Activated CD4-positive, alpha-beta memory T cell treated with anti-CD3 and anti-CD28 coated beads, Interleukin-2, amount 10 ng/mL, durations not matched to agents 7 days and 5 days (primary cell): ENCODE results near the gene CDC25C. TPM values are rescaled to one million over a fixed set of nuclear protein-coding genes. Genes with fewer than 3 reads are reported as not detected.

Experiments
- CTCF ChIA-PET: fragments of 350-600 bp; sonication (Branson Sonifier 250); formaldehyde crosslinking; loops from one replicate; lab custom pipeline; 2021; ENCODE audit warnings: antibody characterized with exemption, inconsistent platforms; lab: Charles Lee
- POLR2A ChIA-PET: fragments of 350-600 bp; sonication (Branson Sonifier 250); formaldehyde crosslinking; loops from one replicate; lab custom pipeline; 2021; ENCODE audit warnings: antibody characterized with exemption; lab: Charles Lee
- DNase-seq: peaks from one replicate; pipeline ENCODE4 v3.0.0-alpha.2; 2020
- H3K27ac Mint-ChIP-seq: one replicate; pipeline ENCODE4 v1.8.0; 2021; ENCODE audit warnings: mild to moderate bottlenecking, mixed read lengths
- H3K27me3 Mint-ChIP-seq: one replicate; pipeline ENCODE4 v1.8.0; 2021; ENCODE audit warnings: mixed read lengths
- H3K36me3 Mint-ChIP-seq: one replicate; pipeline ENCODE4 v1.8.0; 2021; ENCODE audit warnings: low read depth, mixed read lengths
- H3K4me1 Mint-ChIP-seq: one replicate; pipeline ENCODE4 v1.8.0; 2021; ENCODE audit warnings: mixed read lengths
- H3K4me3 Mint-ChIP-seq: one replicate; pipeline ENCODE4 v1.8.0; 2021; ENCODE audit warnings: mild to moderate bottlenecking, mixed read lengths
- H3K9me3 Mint-ChIP-seq: one replicate; pipeline ENCODE4 v1.8.0; 2021; ENCODE audit warnings: mixed read lengths
- total RNA-seq, 2 experiments: library from RNA; stranded (reverse); gene quantifications; one replicate each; pipeline ENCODE4 v1.2.3, GENCODE V29; 2021

The CDC25C gene
- total RNA-seq, 2 experiments from 2014 or later, result 15.2 to 18.4 TPM

- Mint-ChIP-seq H3K9me3 (no peaks in the 10 kb centered on the region), H3K36me3 (peaks cover 38% of the 10 kb centered on the region), H3K4me1 (no peaks in the 10 kb centered on the region), H3K27ac (no peak overlapping the region), H3K4me3 (no peak overlapping the region), H3K27me3 (no peaks in the 10 kb centered on the region)
- DNase-seq, result no peak
- POLR2A ChIA-PET, result no interaction called here
- CTCF ChIA-PET, result no interaction called here
Measured at GRCh38 chr5:138316355-138316754, 15.2 kb downstream of the CDC25C start.

GRCh38 chr5:138315751-138316278 lies 15.8 kb downstream of the CDC25C start:
- H3K9me3 Mint-ChIP-seq, result no peaks in the 10 kb centered on the region
- H3K27ac Mint-ChIP-seq, result no peak overlapping the region
- no peaks in the 10 kb centered on the region for H3K4me1 Mint-ChIP-seq
- H3K36me3 Mint-ChIP-seq, result peaks cover 40% of the 10 kb centered on the region
- no peak for DNase-seq
- CTCF ChIA-PET, result no interaction called here
- H3K27me3 Mint-ChIP-seq, result no peaks in the 10 kb centered on the region
- H3K4me3 Mint-ChIP-seq, result no peak overlapping the region
- POLR2A ChIA-PET, result no interaction called here

- H3K9me3 Mint-ChIP-seq, result no peaks in the 10 kb centered on the region
- peaks cover 20% of the 10 kb centered on the region for H3K36me3 Mint-ChIP-seq
- ChIA-PET CTCF (interaction anchor here (1.4 kb wide), 1 partner anchor 21 kb away, joined by 4 read pairs; no protein-coding TSS in a partner anchor), POLR2A (interaction anchor here (1.5 kb wide), 1 partner anchor 32 kb away, joined by 3 read pairs; the partner anchor contains the start of gene FAM53C)
- H3K27me3 Mint-ChIP-seq, result no peaks in the 10 kb centered on the region
- no peak overlapping the region for H3K27ac Mint-ChIP-seq
- no peak for DNase-seq
- no peak overlapping the region for H3K4me3 Mint-ChIP-seq
- peaks cover 2% of the 10 kb centered on the region for H3K4me1 Mint-ChIP-seq
Measured at GRCh38 chr5:138305797-138306196, 25.8 kb downstream of the CDC25C start.

DNA sequence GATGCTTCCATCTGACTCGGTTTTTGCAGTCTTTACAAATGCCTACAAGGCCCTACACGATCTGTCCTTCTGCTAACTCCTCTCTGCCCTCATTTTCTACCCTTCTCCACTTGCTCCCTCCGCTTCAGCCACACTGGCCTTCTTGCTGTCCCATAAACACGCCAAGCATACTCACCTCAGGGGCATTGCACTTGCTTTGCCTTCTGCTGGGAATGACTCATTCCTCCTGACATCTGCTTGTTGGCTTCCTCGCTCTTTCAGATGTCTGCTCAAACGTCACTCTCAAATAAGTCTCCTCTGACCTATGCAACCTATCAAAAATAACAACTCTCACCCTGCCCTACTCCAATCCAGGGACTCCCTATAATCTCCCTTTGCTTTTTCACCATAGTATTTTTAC lies 28.2 kb downstream of the CDC25C start:
- no peaks in the 10 kb centered on the region for H3K27me3 Mint-ChIP-seq
- H3K9me3 Mint-ChIP-seq, result no peaks in the 10 kb centered on the region
- H3K27ac Mint-ChIP-seq, result no peak overlapping the region
- H3K36me3 Mint-ChIP-seq, result peaks cover 18% of the 10 kb centered on the region
- H3K4me3 Mint-ChIP-seq, result no peak overlapping the region
- no peak for DNase-seq
- ChIA-PET POLR2A (no interaction called here), CTCF (interaction anchor here (1.1 kb wide), 1 partner anchor 49 kb away, joined by 4 read pairs; no protein-coding TSS in a partner anchor)
- H3K4me1 Mint-ChIP-seq, result peaks cover 2% of the 10 kb centered on the region

DNA sequence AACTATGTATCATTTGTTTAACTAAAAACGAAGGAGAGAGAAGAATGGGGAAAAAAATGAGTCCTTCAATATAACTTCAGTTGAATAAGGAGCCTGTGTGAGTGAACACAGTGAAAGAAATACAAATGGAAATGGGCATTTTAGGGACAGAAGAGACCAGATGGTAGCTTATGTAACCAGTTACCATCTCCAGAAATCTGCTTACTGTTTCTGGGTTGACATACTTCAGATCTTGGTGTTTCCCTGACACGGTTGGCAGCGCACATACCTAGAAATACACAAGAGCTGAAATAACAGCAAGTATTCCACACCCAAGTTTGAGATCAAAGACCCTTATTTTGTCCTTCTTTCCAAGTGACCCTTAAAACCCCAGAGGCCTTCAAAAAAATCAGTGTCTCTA lies 42.3 kb downstream of the CDC25C start:
- Mint-ChIP-seq H3K27me3 (no peaks in the 10 kb centered on the region), H3K36me3 (peaks cover 25% of the 10 kb centered on the region), H3K4me3 (no peak overlapping the region), H3K27ac (no peak overlapping the region), H3K4me1 (peaks cover 2% of the 10 kb centered on the region), H3K9me3 (no peaks in the 10 kb centered on the region)
- ChIA-PET POLR2A (no interaction called here), CTCF (no interaction called here)
- no peak for DNase-seq

DNA sequence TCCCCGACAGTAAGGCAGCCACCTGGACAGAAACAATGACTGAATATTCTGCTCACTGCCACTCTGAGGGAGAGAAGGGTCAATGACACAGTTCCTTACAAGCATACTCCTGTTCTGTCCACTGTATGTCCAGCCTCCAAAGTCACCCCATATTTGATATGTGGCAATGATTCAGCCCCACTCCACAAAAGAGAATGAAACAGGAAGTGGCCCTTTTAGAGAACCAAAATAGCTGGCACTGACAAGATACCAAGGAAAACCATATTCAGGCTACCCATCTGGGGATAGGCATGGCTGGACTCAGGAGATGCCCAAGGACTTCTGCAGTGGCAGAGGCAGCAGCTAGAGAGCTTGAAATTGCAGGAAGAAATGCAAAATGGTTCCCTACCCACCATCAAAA lies 44.4 kb downstream of the CDC25C start:
- ChIA-PET CTCF (no interaction called here), POLR2A (interaction anchor here (0.6 kb wide), 1 partner anchor 53 kb away, joined by 3 read pairs; no protein-coding TSS in a partner anchor)
- DNase-seq, result no peak
- Mint-ChIP-seq H3K36me3 (peaks cover 25% of the 10 kb centered on the region), H3K4me3 (no peak overlapping the region), H3K9me3 (no peaks in the 10 kb centered on the region), H3K27ac (no peak overlapping the region), H3K27me3 (no peaks in the 10 kb centered on the region), H3K4me1 (peaks cover 2% of the 10 kb centered on the region)

DNA sequence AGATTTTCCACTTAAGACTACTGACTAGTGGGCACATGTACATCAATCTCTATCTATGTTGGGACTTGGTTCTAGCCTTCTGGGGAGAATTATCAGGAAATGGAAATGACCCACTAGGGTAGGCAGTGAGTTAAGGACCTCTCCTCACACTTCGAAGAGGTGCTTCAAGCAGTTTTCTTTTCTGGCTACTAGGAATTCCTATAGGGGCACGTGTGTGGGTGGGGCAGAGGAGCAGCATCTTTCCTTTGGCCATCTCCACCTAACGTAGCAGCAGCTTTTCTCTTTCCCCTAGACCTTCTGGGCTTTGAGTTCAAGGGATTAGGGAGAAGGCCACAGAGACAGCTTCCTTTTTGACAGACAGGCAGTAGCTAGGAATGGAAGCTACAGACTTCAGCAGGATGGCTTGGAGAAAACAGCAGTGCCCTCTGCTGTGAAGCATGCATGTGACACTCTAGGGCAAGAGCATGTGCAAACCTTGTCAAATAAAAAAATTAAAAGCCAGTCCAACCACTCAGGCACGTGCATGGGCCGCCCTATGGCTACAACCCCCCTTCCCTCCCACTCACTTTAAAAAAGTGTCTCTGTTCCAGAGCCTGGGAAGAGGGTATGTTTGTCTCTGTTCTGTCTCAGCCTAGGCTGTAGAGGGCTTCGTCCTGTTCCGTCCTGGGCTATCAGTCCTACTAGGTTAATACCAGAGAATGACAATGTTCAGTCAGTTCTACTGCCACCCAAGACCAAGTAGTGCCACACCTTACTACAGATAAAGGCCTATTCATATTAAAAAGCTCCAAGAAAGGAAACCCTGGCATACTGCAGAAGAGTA lies 48.5 kb downstream of the CDC25C start:
- no peak for DNase-seq
- CTCF ChIA-PET, result interaction anchor here (0.5 to 1.1 kb wide), 4 partner anchors 15 to 70 kb away, joined by 3 to 4 read pairs (median 3); no protein-coding TSS in a partner anchor
- POLR2A ChIA-PET, result no interaction called here
- H3K27ac Mint-ChIP-seq, result no peak overlapping the region
- H3K27me3 Mint-ChIP-seq, result peaks cover under 1% of the 10 kb centered on the region
- no peaks in the 10 kb centered on the region for H3K9me3 Mint-ChIP-seq
- H3K4me3 Mint-ChIP-seq, result no peak overlapping the region
- peaks cover 2% of the 10 kb centered on the region for H3K4me1 Mint-ChIP-seq
- H3K36me3 Mint-ChIP-seq, result peaks cover 18% of the 10 kb centered on the region

DNA sequence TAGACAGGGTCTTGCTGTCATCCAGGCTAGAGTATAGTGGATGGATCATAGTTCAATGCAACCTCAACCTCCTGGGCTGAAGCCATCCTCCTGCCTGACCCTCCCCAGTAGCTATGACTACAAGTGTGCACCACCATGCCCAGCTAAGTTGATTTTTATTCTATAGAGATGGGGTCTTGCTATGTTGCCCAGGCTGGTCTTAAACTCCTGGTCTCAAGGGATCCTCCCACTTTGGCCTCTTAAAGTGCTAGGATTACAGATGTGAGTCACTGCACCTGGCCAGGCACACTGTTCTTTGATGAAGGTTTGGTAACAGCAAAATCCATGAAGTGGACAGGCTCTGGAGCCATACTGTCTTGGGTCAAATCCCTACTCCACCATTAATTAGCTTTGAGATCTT lies 50.7 kb downstream of the CDC25C start:
- H3K4me3 Mint-ChIP-seq, result no peak overlapping the region
- no peak for DNase-seq
- peaks cover 6% of the 10 kb centered on the region for H3K27me3 Mint-ChIP-seq
- H3K9me3 Mint-ChIP-seq, result no peaks in the 10 kb centered on the region
- H3K36me3 Mint-ChIP-seq, result peaks cover 7% of the 10 kb centered on the region
- H3K27ac Mint-ChIP-seq, result no peak overlapping the region
- ChIA-PET POLR2A (no interaction called here), CTCF (interaction anchor here (0.7 kb wide), 1 partner anchor 14 kb away, joined by 3 read pairs; no protein-coding TSS in a partner anchor)
- H3K4me1 Mint-ChIP-seq, result no peaks in the 10 kb centered on the region

- DNase-seq, result no peak
- Mint-ChIP-seq H3K9me3 (no peaks in the 10 kb centered on the region), H3K27me3 (peaks cover 34% of the 10 kb centered on the region), H3K4me1 (peaks cover 6% of the 10 kb centered on the region), H3K4me3 (no peak overlapping the region), H3K27ac (no peak overlapping the region), H3K36me3 (no peaks in the 10 kb centered on the region)
- ChIA-PET CTCF (interaction anchor here (0.7 kb wide), 1 partner anchor 54 kb away, joined by 4 read pairs; no protein-coding TSS in a partner anchor), POLR2A (no interaction called here)
Measured at GRCh38 chr5:138276402-138277054, 55.1 kb downstream of the CDC25C start.

DNA sequence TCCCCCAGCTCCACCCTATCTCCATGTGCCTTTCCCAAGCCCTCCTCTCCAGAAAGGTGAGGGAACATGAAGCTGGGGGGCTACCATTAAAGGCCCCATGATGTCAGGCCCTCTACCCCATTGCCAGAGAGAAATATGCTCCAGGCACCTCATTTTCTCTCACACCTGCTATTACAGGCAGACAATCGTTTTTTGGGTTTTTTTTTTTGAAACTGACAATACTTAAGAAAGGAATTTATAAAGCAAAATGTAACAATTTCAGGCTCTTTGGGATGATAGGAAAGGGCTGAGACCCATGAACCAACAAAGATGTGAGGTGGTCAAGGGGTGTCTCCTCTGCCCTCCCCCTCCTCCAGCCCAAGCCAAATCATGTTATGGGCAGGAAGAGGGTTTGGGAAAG lies 55.7 kb downstream of the CDC25C start:
- Mint-ChIP-seq H3K27ac (no peak overlapping the region), H3K36me3 (no peaks in the 10 kb centered on the region), H3K27me3 (peaks cover 34% of the 10 kb centered on the region), H3K4me1 (peaks cover 6% of the 10 kb centered on the region), H3K4me3 (no peak overlapping the region), H3K9me3 (no peaks in the 10 kb centered on the region)
- CTCF ChIA-PET, result interaction anchor here (0.7 kb wide), 1 partner anchor 53 kb away, joined by 4 read pairs; no protein-coding TSS in a partner anchor
- POLR2A ChIA-PET, result no interaction called here
- DNase-seq, result no peak

DNA sequence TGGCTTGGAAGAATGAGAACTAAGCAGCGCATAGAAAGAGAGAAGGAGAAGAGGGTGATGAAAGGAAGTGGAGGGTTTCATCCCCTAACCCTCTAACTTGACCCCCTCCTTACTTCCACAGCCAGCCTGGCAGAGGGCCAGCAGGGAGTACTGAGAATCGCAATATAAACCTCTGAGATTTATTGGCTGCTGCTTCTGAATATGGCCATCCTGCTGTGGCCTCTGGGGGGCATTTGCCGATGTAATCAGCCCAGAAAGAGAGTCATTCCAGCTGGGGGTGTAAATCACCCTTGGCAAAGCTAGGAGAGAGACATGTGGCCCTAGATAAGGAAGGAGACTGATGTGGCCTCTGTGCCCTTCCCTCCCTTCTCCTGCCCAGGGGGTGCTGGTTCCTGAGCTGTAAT lies 56.2 kb downstream of the CDC25C start:
- DNase-seq, result no peak
- CTCF ChIA-PET, result no interaction called here
- H3K4me1 Mint-ChIP-seq, result peaks cover 6% of the 10 kb centered on the region

DNA sequence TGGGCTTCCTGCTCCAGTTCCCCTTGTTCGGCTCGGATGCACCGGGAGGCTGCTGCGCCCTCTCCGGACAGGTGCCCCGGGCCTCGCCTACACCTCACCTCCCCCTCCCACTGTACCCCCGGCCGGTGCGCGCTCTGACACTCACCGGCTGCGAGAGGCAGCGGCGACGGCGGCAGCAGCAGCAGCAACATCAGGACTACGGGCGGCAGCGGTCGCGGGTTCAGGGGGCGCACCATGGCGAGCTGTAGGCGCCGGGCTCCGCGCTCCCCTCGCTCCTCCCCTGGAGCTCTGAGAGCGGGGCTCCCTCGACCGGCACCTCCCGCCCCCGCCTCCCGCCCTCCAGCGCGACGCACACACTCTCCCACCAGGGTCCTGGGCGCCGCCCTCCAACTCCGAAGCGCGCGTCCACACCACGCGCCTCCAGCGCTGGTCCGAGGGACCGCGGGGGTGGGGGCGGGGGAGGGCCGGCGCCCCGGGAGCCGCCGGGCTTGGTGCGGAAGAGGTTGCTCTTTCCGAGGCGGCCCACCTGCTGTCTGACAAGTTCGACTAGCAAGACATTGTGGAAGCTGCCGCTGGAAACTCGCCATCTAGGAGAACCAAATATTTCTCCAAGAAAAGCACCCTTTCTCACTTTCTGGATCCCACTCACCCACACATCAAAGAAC lies 57.3 kb downstream of the CDC25C start, which contains the start of gene GFRA3:
Gene GFRA3 (minus strand): TSS at position 433 of the 665 bp plus-strand sequence. CDS start 197 bp downstream, at position 236.
- Mint-ChIP-seq H3K4me3 (peak within 1 kb of the TSS; percentile 22), H3K9me3 (no peaks in the 10 kb centered on the region), H3K27me3 (peaks cover 34% of the 10 kb centered on the region), H3K36me3 (no peaks in the 10 kb centered on the region), H3K4me1 (peaks cover 6% of the 10 kb centered on the region), H3K27ac (no peak within 1 kb of the TSS)
- POLR2A ChIA-PET, result no interaction called here
- peak; percentile 16 for DNase-seq
- CTCF ChIA-PET, result no interaction called here

More for the DNA sequence above, 56.2 kb downstream of the CDC25C start:
- H3K36me3 Mint-ChIP-seq, result no peaks in the 10 kb centered on the region
- no peak overlapping the region for H3K4me3 Mint-ChIP-seq
- H3K9me3 Mint-ChIP-seq, result no peaks in the 10 kb centered on the region
- peaks cover 34% of the 10 kb centered on the region for H3K27me3 Mint-ChIP-seq
- POLR2A ChIA-PET, result no interaction called here
- H3K27ac Mint-ChIP-seq, result no peak overlapping the region
